ELR (cell line): ENCODE results near the gene MCTP2.
"Not testable (repeated sequence)": the region's sequence is repeated elsewhere in the genome, so short reads cannot be mapped to it uniquely, and the experiment has no call there.

Experiments
- DNase-seq: peaks from one replicate; pipeline ENCODE4 v3.0.0-alpha.2; 2015; ENCODE audit warnings: low read depth

MCTP2 gene

DNA sequence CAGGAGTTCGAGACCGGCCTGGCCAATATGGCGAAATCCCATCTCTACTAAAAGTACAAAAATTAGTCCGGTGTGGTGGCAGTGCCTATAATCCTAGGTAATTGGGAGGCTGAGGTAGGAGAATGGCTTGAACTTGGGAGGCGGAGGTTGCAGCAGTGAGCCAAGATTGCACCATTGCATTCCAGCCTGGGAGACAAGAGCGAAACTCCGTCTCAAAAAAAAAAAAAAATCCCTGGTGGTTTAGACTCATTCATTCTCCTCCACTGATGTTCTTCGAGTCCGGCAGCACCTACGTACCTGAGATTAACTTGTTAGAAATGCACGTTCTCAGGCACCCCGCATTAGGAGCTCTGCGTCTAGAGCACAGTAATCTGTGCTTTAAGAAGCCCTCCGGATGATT, 3.7 kb downstream of the MCTP2 start:
- DNase-seq: no peak

DNA sequence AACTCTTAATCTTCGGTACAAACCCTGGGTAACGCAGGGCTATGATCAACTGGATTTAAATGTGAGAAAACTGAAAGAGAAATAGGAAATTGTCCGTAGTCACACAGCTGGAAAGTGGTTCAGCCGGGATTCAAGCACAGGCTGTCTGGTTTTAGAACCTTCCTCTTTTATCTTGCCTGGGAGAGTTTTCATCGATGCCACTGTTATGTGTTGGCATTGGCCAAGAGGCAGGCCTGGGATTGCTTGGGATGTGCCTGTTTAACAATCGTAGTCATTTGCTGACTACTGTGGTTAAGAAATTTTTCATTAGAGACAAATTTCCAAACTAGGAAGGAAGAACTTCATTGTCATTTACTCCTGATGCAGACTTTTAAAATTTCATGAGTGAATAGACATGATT, 4.3 kb downstream of the MCTP2 start:
- DNase-seq: no peak

DNA sequence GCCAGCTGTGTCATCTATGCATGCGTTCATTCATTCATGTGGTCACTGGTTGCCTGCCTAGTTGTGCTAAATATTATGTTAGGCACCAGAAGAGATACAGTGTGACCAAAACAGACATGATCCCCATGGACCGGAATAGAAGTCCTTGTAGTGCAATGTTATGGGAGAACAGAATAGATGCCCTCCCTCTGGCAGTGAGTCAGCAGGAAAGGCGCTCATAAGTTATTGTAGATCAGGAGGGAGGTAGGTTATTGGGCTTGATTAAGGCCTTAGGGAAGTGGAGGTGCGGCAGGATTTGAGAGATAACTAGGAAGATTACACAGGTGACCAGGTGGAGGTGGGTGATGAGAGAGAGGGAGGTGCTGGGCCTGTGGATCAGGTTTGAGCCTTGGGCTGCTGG, 5.2 kb downstream of the MCTP2 start:
- no peak for DNase-seq

DNA sequence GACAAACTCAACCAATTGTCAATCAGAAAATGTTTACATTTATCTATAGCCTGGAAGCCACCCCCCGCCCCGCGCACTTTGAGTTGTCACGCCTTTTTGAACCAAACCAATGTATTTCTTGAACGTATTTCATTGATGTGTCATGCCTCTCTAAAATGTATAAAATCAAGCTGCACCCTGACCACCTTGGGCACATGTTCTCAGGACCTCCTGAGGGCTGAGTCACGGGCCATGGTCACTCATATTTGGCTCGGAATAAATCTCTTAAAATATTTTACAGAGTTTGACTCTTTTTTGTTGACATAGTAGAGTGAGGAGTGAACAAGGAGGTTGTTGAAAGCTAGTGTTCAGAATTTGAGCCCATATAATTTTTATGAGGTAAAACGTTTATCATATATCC, 6.5 kb downstream of the MCTP2 start:
- DNase-seq: no peak

DNA sequence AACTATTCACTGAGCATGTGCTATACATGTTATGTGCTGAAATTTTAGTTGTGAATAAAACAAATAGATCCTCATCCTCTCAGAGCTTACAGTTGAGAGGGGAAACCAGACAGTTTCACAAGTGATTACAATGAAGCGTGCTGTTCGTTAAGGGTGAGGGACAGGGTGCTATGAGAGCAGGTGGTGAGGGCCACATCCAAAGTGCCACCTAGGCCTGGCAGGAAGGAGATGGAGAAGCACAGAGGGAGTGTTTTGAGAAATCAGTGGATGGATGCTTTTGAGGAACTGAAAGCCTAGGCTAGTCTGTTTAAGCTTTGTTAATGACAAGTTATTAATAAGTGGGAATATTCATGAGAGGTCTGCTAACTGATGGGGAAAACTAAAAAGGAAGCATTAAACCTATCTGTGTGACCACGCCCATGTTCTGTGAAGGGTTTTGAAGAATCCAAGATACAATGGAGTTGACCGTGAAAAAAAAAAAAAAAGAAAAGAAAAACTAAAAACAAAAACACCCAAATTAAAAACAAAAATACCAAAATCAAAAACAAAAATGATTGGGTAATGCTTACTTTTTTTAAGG, 7.3 kb downstream of the MCTP2 start:
- DNase-seq: no peak

DNA sequence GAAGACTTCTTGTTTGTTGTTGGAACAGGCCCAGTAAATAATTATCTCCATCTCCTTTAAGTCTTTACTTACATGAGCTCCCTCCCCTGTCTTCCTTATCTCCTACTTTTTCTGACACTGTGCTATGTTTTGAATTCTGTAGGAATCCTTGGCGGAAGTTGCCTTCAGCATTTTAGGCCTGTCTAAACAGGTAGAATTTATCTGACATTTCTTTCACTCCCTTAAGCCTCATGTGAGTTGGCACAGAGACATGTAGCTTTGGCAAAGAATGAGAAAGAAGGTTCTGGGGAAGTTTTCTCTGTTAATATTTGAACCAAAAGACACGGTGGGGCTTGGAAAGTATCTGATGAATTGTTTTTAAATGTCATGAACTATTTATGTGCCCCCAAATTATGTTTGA, 8.1 kb downstream of the MCTP2 start:
- no peak for DNase-seq

DNA sequence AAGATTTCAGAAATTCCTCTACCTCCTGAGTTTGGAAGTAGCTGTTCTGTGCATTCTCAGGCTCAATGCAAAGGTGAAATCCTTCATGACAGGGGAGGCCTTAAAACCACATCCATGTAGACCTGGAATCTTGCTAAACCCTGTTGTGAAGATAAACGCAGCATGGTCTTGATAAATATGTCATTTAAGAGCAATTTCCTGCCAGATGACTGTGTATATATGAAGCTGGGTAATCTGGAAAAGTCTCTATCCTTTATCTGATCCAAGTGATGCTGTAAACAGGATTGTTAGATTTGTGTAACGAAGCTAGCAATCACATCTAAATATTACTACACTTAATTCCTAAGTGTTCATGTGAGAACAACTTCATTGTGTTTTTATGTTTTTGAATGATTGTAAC, 9.1 kb downstream of the MCTP2 start:
- DNase-seq: no peak

DNA sequence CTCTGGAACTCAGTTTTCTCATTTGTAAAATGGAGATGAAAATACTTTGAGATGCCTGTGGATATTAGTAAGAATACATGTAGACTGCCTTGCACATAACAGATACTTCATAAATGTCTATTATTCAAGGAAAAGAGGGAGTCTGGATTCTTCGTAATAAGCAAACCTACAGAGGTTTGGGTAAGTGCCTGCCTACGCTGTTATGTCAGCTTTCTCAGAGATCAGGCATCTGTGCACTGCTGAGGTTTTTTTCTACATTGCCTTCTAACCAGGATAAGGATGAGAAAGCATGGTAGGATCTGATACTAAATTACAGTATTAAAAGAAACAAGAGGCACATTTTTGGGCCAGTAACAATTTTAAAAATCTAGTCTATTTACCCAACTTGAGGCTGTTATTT, 10.9 kb downstream of the MCTP2 start:
- DNase-seq: no peak

DNA sequence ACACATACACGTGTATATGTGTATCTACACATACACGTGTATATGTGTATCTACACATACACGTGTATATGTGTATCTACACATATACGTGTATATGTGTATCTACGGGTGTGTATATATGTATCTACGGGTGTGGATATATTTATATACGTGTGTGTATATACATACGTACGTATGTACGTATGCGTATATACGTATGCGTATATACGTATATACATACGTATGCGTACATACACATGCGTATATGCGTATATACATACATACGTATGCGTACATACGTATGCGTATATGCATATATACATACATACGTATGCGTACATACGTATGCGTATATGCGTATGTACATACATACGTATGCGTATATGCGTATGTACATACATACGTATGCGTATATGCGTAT, 11.6 kb downstream of the MCTP2 start:
- not testable (repeated sequence) for DNase-seq

DNA sequence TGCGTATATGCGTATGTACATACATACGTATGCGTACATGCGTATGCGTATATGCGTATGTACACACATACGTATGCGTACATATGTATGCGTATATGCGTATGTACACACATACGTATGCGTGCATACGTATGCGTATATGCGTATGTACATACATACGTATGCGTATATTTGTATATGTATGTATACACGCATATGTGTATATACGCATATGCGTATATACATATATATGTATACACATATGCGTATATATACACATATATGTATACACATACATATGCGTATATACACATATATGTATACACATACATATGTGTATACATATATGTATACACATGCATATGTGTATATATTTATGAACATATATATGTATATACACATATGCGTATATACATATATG, 12.1 kb downstream of the MCTP2 start:
- DNase-seq: no peak

DNA sequence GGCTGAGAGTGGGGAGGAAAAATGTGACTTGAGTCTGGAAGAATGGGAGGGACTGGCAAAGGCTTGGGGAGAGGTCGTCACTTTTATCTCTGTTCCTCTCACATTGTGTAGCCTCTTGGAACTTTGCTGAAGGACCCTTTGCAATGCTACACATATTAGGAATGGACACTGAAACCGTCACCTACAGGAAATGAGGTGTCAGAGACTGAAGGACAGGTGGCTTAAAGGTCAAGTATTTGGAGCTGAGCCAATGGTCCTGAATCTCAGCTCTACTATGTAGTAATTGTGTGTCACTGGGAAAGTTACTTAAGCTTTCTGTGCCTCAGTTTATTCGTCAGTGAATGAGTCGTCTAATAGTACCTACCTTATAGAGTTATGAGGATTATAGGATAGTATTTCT, 14.7 kb downstream of the MCTP2 start:
- DNase-seq: no peak

DNA sequence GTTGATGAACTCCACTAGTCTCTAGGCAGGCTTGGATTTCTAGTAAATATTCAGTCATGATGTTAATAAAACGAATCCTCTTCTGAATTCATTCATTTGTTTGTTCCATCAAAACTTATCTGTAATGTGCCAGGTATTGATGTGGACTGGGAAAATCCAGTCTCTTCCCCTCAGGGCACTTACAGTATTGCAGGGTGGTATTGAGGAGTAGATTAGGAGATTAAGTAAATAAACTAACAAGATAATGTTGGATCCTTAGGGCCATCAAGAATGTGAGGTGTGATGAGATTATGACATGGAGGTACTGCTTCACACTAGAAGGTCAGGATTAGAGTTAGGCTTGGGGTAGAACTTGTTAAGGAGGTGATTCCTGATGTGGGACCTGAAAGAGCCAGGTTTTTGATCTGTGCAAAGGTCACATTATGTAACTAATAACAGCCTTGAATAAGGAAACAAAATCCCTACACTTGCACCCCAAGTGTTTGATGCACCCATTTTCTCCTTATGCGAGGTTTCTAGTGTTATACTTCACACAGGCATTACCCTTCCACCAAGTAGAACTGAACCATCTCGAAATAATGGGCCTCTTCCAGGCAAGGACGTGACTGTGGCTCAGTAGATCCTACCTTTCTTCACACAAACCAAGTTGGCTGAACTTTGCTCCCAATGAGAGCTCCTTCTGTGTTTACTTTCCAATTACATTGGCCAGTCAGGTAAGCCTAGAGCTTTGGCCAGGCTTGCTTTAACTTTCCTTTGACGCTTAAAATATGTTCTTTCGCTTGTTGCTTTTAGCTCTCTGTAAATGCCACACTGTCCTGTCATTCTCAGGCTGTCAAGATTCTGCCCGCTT, 16.7 kb downstream of the MCTP2 start:
- no peak for DNase-seq

DNA sequence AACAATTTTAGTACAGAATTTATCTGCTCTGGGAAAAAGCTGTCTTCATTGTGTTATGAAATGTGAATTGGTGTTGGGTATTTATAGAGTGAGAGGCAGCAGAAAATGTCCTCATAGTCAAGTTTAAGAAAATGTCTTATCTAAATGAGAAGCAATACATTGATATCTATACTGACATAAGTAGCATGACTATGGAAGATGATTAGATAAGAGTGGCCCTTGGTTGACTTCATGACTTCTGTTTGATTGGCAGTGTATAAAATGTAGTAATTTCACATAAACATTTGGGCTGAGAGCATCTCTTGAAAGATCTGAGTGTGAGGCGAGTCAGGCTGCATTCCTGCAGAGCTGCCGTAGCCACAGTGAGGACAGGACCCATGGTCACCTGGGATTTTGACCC, 19.4 kb downstream of the MCTP2 start:
- DNase-seq: no peak

DNA sequence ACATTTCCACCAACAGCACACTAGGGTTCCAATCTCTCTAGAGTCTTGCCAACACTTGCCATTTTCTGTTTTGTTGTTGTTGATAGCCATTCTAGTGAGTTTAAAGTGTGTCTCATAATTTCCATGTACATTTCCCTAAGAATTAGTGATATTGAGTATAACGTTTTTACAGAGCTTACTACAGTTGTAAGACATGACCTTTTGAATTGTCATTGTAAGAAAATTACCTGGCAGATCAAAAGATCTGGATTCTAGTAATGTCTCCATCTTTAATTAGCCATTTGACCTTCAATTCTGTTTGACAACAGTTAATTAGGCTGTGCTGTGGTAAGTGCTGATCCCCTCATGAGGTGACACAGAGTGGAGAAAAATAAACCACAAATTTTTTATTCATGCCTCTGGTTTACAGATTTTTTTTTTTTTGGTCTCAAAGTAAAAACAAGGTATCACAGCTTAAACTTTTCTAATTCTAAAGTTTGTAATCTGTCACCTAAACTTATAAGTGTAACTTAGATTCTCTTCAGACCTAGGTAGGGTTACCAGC, 20.9 kb downstream of the MCTP2 start:
- DNase-seq: no peak

DNA sequence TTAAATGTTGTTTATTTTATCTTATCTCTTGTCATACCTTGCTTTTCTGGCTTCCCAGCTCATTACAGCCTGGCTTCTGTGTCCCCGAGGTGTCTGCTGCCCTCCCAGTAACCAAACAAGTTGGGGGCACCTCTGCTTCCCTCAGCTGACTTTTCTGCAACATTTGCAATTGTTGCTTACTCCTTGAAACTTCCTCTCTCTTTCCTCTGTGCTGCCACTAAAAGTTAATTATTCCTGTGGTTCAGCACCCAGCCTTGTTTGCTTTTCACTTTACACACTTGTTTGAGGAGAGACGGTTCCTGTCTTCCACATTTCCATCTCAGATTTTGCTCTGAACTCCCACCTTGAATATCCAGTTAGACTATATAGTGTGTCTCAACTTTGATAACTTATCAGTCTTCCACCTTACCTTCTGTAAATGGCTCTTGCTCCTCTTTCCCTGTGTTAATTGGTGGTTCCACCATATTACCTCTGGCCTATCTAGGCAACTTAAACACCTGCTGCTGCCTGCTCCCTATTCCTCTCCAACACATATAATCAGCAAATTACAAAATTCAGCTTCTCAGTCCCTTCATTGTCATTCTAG, 21.6 kb downstream of the MCTP2 start:
- no peak for DNase-seq

DNA sequence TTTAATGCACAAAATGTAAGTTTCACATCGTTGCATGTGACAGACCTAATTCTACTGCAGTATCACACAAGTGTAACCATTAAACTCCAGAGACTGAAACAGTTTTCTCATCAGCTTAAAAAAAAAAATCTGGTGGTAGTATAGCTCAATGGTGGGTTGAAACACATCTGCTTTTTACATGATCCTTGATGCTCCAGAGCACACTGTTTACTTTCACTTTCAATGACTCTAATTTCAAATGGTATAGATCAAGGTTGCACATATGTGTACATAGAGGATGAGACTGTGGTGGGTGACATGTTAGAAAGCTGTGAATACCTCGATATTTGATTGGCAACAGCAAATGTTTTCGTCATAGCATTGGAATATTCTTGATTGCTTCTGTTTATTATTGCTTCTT, 22.4 kb downstream of the MCTP2 start:
- no peak for DNase-seq

DNA sequence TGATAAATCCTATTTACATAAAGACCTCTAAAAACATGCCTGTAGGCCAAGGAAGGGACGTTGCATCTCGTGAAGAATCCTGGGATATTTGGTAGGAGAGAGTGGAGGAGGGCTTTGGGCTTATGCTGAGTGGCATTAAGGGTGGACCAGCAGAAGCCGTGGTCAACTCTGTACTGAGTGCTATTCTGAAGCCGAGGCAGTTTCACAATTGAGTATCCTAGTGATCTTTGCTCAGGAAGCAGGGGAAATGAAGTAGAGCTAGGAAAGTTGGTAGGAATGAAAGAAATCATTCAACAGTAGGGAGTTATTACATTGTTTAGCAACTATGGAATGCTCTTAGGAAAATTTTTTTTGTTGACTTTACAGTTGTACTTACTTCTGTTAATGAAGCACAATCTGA, 24.2 kb downstream of the MCTP2 start:
- DNase-seq: no peak

DNA sequence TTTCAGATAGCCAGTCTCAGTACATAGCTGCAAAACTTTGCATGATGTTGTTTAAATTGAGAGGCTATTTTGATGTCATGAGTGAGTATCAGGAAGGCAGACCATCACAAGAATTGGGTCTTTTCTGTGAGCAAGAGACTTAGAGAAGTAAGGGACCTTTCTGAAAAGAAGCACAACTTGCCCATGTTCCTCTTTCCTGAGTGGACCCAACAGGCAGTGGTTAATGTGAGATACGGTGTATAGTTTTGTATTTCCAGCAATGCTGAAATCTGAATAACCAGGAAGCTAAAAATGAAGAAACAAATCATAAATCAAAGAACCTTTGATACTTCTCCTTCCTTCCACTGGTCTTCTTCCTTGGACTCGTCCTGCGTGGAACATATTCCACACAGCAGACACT, 25.1 kb downstream of the MCTP2 start:
- DNase-seq: no peak

DNA sequence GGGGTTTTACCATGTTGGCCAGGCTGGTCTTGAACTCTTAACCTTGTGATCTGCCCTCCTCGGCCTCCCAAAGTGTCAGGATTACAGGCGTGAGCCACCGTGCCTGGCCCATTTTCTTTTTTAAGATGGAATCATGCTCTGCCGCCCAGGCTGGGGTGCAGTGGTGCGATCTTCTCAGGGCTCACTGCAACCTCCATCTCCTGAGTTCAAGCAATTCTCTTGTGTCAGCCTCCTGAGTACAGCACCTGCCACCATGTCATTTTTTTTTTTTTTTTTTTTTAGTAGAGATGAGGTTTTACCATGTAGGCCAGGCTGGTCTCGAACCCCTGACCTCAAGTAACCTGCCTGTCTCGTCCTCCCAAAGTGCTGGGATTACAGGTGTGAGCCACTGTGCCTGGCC, 26.4 kb downstream of the MCTP2 start:
- DNase-seq: not testable (repeated sequence)

DNA sequence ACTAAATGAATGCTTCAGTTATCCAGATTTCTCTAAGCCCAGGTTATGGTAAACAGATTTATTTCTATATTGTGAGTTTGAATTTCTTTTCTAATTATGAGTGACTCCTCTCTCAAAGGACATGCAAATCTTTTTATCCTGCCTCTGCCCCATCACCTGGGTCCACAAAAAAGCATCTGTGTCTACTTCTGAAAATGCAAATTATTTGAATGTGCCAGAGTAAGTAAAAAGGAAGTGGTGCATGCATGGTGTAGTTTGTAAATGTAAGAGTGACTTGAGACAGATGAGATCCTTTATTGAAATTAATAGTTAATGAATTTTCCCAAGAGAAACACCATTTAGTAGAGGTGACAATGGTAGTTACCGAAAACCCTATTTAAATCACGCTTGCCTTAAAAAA, 26.9 kb downstream of the MCTP2 start:
- no peak for DNase-seq

DNA sequence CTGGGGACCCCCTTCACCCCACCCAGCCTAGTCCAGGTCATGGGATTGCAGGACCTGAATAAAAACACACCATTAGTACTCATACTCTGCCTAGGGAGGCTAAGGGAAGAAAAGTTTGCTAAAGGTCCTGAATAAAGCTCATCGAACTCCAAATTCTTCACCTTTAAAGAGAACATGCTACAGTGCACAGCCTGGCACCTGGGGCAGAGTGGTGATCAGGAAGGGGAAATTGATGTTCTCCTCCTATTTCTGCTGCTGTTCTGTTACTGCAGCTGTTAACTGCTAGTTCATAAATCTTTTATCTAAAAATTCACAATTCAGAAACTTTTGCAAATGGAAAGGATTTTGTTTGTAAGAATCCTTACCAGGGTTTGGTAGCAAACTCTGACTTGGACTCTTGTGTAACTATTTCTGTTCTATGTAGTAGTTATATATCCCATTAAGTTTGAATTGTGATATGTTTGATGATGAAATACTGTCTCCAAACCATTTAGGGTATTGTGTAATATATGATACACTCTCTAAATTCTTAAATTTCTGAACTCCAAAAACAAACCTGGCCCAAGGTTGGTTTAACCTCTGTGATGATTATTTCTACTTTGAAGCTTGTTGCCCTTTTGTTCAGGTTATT, 27.9 kb downstream of the MCTP2 start:
- no peak for DNase-seq

DNA sequence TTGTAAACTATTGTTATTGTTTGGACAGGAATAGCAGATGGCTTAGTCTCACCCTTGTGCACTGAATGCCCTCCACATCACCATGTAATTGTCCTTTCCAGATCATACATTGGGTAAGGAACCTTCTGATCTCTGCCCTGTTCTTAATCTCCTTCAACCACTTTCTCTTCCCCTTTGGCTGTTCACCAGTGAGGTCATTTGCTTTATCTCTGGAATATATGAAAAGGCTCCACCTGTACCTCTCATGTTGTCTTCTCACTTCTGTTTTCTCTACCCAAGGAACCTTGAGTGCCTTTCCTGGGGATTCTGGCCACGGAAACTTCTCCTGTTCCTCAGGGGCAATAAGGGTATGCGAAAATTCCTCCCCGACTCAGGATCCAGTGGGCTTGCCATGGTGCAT, 28.5 kb downstream of the MCTP2 start:
- no peak for DNase-seq

DNA sequence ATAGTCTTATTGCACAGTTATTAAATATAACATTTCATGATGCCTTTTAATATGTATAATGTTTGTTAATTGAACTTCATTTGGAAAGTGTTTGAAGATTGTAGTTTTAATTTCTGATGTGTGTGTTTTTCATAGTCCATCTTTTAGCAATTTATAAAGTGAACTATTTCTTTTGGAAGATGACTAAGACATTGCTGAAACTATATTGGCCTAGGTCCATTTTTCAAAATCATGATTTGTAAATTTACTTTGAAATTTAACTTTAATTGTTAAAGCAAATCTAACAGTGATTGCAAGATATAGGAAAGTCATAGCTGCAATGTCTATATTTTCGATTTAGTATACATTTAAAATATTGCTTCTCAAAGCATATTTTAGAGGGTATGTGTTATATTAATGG, 30.8 kb downstream of the MCTP2 start:
- DNase-seq: no peak
